ENCODE results near the gene FRMD5. TPM values are rescaled to one million over a fixed set of nuclear protein-coding genes. Genes with fewer than 3 reads are reported as not detected.
"Not testable (repeated sequence)": the region's sequence is repeated elsewhere in the genome, so short reads cannot be mapped to it uniquely, and the experiment has no call there.

FRMD5 gene
- total RNA-seq, 6 experiments from 2014 or later, result not detected

GRCh38 chr15:43868406-43868805 is 326.7 kb downstream of the FRMD5 start:
- Histone ChIP-seq H3K4me3 (no peak overlapping the region), H3K27me3 (no peaks in the 10 kb centered on the region), H3K9me3 (no peaks in the 10 kb centered on the region), H3K4me1 (no peaks in the 10 kb centered on the region), H3K27ac (no peak overlapping the region), H3K36me3 (no peaks in the 10 kb centered on the region)
- DNase-seq (no peak), ATAC-seq (no peak)
- WGBS (ENCODE audit: insufficient coverage, low coverage, low lambda C conversion rate, missing lambda C conversion rate), result 71% methylated on average over 2 of the region's 2 CpGs
- no peak for TF ChIP-seq CTCF (IDR thresholded peaks at IDR 0.05)
- TF ChIP-seq POLR2A (IDR thresholded peaks at IDR 0.05), result no peak
- intact Hi-C loops (cut with DNase I), result no loop called here

- Histone ChIP-seq H3K9me3 (no peaks in the 10 kb centered on the region), H3K27me3 (no peaks in the 10 kb centered on the region), H3K27ac (no peak overlapping the region), H3K36me3 (no peaks in the 10 kb centered on the region), H3K4me3 (no peak overlapping the region), H3K4me1 (no peaks in the 10 kb centered on the region)
- intact Hi-C loops (cut with DNase I), result no loop called here
- TF ChIP-seq CTCF (IDR thresholded peaks at IDR 0.05), result no peak
- no peak for TF ChIP-seq POLR2A (IDR thresholded peaks at IDR 0.05)
- WGBS (ENCODE audit: insufficient coverage, low coverage, low lambda C conversion rate, missing lambda C conversion rate), result 98% methylated on average over 5 of the region's 5 CpGs
- DNase-seq (no peak), ATAC-seq (no peak)
Measured at GRCh38 chr15:43867096-43867495, 328.0 kb downstream of the FRMD5 start.

GRCh38 chr15:43866636-43867035 is 328.4 kb downstream of the FRMD5 start:
- intact Hi-C loops (cut with DNase I); H3K4me1 ChIP-seq; ATAC-seq; DNase-seq; H3K27me3 ChIP-seq; H3K27ac ChIP-seq; H3K36me3 ChIP-seq; H3K4me3 ChIP-seq; H3K9me3 ChIP-seq: not testable (repeated sequence)
- 89% methylated on average over 8 of the region's 10 CpGs for WGBS (ENCODE audit: insufficient coverage, low coverage, low lambda C conversion rate, missing lambda C conversion rate)

- WGBS (ENCODE audit: insufficient coverage, low coverage, low lambda C conversion rate, missing lambda C conversion rate), result 48% methylated on average over 4 of the region's 4 CpGs
- intact Hi-C loops (cut with DNase I), result no loop called here
- ATAC-seq (no peak), DNase-seq (no peak)
- Histone ChIP-seq H3K27me3 (no peaks in the 10 kb centered on the region), H3K4me1 (no peaks in the 10 kb centered on the region), H3K4me3 (no peak overlapping the region), H3K27ac (no peak overlapping the region), H3K36me3 (no peaks in the 10 kb centered on the region), H3K9me3 (no peaks in the 10 kb centered on the region)
- TF ChIP-seq POLR2A (IDR thresholded peaks at IDR 0.05), result no peak
- TF ChIP-seq CTCF (IDR thresholded peaks at IDR 0.05), result no peak
Measured at GRCh38 chr15:43859546-43859945, 335.5 kb downstream of the FRMD5 start.

- TF ChIP-seq POLR2A (IDR thresholded peaks at IDR 0.05), result no peak
- no peak for TF ChIP-seq CTCF (IDR thresholded peaks at IDR 0.05)
- Histone ChIP-seq H3K4me3 (no peak overlapping the region), H3K27ac (no peak overlapping the region), H3K27me3 (no peaks in the 10 kb centered on the region), H3K36me3 (no peaks in the 10 kb centered on the region), H3K4me1 (no peaks in the 10 kb centered on the region), H3K9me3 (no peaks in the 10 kb centered on the region)
- no peak for DNase-seq
- no peak for ATAC-seq
- 85% methylated on average over 6 of the region's 6 CpGs for WGBS (ENCODE audit: insufficient coverage, low coverage, low lambda C conversion rate, missing lambda C conversion rate)
- intact Hi-C loops (cut with DNase I), result no loop called here
Measured at GRCh38 chr15:43854801-43855200, 340.3 kb downstream of the FRMD5 start.
